HG03280 (cell line): ENCODE measurements around the gene PTPRU.

Experiments used
- ATAC-seq: cut with Tn5 transposase; IDR thresholded peaks from one replicate; pipeline ENCODE4 v1.9.1; 2021; ENCODE audit warnings: mild to moderate bottlenecking, moderate library complexity; ENCODE audit not compliant: unreplicated experiment

PTPRU gene

DNA sequence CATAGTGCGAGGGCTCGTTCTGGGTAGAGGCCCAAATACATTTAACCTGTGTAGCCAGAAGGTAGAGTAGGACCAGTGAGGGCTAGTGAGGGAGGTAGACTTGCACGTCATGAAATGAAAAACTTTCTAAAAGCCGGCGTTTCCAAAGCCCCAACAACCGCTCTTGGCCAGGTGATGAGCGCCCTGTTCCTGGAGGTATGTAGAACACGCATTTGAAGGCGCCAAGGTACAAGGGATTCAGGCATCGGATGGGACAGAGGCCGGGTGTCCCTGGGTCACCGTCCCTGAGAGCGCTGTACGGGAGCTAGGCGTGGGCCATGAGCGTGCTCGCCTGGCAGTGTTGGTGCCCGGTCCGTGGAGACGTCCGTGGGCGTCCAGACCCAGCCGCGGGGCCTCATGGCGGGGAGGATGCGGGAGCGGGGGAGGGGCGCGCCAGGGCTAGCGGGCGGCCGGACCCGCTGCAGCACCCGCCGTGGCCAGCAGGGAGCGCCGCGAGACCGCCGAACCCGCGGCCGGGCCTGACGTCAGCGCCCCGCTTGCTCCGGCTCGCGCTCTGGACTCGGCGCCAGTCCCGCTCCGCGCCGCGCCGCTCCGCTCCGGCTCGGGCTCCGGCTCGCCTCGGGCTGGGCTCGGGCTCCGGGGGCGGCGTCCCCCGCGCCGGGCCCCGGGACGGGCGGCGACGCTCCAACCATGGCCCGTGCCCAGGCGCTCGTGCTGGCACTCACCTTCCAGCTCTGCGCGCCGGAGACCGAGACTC lies at the start of gene PTPRU:
Gene PTPRU (plus strand): TSS at position 568 of the 757 bp plus-strand sequence. CDS start 123 bp downstream, at position 691.
- ATAC-seq, result peak; percentile 83

DNA sequence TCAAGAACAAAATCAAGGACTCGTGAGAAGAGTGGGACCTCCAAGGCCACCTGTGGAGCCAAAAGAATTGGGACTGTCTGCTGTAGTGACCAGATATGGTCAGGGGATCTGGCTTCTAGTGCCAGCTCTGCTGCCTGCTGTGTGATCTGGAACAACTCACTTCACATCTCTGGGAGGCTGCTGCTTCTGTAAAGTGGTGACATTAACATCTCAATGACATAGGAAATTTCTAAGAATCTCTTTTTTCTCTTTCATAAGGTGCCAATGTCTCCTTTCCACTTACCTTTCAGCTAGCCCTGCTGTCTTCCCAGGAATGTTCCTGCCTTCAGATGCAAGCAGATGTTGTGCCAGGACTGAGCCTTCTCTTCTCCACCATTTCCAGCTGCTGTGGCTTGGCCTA lies 49.6 kb upstream of the PTPRU start:
- no peak for ATAC-seq

DNA sequence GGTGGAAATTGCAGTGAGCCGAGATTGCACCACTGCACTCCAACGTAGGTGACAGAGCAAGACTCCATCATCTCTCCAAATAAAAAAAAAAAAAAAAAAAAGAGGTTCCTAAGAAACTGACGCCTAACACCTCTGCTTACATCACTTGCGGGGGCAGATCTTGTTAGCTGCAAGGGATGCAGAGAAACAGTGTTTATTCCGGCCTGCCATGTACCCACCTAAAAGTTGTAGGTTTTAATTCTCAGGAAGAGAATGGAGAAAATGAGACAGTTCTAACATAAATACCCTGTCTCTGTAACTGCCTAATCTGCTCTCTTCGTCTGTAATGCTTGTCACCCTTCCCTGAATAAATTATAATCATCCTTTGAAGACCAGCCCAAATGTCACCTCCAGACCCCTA lies 45.6 kb upstream of the PTPRU start:
- ATAC-seq, result no peak

DNA sequence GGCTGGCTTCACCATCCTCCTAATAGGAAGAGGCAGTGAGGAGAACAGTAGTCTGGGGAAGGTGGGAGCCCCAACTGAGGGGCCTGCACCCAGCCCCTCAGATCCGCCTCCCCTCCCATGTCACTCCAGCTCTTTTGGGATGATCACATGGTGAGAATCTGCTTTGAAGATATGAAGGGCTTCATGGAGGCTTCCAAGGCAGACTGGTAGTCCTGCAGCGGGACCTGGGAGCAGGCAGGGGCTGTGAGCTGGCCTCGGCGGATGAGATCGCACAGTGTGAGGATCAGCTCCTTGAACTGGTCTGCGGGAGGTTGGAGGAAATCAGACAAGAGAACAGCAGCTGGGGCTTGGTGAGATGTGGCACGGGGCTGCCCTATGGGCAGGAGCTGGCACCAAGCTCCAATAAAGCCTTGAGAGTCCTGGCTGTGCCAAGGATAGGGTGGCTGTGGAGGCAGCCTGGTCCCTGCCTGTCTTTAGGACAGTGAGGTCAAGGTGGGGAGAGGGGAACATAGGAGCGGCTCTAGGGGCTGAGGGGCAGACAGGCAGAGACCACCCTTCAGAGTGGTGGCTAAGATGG lies 42.4 kb upstream of the PTPRU start:
- ATAC-seq, result no peak

DNA sequence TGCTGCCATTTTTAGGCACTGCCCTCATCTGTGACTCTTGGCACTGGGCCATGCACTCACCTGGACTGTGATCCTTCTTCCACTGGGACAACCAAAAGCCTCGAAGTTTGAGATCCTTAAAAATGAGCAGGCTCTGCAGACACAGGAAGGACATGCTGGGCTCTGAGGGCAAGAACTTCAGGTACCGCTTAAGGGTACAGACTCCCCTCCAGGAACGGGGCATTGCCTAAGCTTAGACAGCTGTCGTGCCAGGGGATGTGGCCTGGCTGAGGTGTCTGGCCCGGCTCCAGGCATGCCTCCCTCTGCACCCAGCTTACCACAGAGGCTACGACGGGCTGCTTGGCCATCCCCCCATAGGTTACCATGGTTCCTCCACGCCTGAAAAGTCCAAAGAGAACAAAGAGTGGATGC lies 40.4 kb upstream of the PTPRU start:
- no peak for ATAC-seq

DNA sequence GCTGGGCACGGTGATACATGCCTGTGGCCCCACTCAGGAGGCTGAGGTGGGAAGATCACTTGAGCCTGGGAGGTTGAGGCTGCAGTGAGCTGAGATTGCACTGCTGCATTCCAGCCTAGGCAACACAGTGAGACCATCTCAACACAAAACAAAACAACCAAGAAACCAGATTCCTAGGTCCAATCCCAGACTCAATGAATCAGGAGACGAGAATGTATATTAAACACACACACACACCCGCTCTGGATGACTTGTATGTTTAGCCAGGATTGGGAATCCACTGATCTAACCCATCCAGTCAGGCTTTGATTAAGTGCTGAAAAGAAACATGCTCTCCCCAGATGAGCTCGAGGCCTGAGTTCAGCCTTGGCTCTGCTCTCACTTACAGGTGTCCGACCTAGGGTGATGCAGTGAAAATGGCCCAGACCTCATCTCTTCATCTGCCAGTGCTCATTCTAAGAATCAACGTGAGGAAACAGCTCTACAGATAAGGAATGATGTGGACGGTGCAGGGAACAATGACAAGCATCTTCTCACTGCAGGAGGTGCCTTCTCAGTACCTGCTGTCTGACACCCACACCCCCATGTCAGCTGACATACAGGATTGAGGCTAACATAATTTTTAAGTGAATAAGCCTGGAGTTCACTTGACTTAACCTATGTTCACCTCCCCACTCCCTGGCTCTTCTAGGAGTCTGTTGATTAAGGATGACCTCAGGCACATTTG lies 39.3 kb upstream of the PTPRU start:
- ATAC-seq, result no peak

DNA sequence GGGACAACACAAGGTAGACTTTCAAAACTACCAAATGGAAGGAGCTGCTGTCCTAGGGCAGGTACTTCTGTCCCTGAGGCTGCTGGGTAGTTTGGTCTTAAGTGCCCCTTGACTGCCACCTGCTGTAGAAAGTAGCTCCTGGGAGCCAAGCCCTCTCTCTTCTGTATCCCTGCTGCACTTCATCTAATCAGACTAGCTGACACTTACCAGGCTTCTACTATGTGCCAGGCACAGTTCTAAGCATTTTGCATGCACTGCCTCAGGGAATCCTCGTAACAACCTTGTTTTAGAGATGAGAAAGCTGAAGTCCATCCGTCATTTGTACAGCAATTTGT lies 38.8 kb upstream of the PTPRU start:
- no peak for ATAC-seq

DNA sequence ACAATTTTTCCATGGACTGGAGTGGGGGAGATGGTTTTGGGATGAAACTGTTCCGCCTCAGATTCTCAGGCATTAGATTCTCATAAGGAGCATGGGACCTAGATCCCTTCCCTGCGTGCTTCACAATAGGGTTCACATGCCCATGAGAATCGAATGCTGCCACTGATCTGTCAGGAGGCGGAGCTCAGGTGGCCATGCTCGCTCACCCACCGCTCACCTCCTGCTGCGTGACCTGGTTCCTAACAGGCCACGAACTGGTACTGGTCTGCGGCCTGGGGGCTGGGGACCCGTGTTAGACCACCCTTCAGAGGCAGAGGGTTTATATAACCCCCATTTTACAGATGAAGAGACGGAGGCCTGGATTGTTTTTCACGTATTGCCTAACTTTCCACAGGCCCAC lies 38.3 kb upstream of the PTPRU start:
- ATAC-seq, result no peak

DNA sequence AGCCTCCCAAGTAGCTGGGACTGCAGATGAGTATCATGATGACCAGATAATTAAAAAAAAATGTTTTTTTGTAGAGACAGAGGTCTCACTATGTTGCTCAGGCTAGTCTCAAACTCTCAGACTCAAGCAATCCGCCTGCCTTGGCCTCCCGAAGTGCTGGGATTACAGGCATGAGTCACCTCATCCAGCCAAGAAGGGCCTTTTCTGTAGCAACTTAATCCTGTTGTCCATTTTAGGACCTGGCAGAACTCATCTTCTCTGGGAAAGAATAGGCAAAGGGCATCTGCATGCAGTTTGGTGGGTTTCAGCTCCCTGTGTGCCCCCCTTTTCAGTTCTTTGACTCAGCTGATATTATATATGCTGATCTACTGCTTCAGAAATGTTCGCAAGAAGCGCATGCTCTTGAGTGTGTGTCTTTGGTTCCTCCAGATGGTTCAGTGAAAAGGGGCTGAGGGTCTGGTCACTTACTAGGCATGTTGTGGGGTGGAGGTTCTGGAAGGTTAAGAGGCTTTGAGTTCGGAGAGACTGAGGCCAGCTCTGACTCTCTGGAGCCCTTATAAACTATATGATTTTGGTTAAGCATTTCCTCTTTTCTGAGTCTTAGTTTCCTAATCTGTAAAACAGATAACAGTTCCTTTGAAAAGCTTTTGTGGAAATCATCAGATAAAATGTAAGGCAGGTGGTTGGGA lies 35.3 kb upstream of the PTPRU start:
- ATAC-seq, result no peak

DNA sequence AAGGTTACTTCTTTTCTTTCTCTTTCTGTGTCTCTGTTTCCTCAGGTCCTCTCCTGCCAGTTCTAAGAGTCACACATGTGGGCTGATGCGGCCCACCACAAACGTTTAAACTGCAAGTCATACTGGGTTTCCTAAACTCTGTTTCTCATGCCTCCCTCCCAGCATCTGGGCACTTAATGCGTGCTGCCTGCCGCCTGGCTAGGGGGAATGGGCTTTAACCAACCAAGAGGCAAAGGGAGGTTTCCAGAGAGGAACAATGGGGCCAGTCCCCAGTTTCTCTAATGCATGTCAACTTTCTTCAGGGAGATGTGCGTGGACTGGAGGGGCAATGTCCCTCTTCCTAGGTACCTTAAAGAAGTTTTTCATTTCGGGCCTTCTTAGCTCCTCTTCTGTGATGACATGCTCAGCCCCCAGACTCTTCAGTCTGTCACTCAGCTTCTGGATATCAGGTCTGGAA lies 34.7 kb upstream of the PTPRU start:
- ATAC-seq, result no peak

DNA sequence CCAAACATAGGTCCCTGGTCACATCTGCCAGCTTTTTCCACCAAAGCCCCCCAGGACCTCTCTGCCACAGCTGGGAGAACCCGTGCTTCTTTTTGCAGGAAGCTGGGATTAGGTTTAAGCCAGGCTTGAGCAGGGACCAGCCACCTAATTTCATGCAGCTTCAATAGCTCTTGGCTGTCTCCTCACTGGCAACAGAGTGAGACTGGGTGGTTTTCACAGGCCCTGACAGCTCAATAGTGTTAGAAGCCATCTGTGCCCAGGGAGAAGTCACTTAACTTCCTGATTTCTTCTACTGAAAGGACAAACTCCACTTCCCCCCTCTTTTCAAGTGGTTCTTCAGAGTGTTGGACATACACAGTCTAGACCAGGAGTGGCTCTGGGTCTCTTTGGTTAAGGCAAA lies 34.3 kb upstream of the PTPRU start:
- no peak for ATAC-seq

DNA sequence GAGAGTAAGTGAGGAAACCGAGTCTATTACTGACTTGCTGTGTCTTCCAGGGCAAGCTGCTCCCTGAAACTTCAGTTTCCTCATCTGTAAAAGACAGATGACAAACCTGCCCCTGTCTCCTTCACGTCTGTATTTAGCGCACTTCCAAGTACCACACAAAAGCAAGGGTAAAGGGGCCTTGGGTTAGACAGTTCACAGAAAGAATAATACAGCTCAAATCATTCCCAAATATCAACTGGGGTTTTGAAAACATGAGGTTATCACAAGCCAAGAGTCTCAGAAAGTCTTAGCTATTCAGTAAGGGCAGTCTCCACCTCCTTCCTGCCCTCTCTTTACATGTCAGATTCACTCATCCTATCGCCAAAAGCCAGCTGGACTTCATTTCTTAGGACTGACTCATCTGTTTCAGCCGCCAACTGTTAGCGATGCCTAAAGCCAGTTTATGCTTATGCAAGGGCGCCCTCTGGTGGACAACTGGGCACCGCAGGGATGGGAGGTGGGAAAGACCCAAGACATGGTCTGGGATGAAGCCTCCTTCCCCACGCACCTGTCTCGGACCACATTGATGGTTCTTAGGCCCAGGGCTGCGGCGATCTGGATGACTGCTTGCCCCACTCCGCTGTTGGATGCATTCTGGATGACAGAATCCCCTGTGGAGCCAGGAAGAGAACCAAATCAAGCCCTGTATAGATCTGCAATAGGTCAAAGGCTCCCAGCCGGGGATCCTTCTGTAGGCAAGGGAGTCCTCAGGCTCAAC lies 33.6 kb upstream of the PTPRU start:
- ATAC-seq, result peak; percentile 73

DNA sequence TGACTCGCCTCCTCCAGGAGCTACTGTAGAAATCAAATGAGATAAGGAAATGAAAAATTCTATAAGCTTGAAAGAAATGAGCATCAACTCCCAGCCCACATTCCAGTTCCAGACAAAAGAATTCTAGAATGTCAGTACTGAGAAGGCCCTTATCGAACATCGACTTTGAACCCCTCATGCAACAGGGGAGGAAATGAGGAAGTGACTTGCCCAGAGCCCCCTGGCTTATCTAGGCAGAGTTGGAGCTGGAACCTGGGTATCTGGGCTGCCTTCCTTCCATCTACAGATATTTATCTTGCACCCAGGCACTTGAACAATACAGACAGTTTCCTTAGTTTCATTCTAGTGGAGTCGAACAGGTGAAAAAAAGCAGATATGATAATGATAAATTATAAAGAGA lies 27.9 kb upstream of the PTPRU start:
- no peak for ATAC-seq

DNA sequence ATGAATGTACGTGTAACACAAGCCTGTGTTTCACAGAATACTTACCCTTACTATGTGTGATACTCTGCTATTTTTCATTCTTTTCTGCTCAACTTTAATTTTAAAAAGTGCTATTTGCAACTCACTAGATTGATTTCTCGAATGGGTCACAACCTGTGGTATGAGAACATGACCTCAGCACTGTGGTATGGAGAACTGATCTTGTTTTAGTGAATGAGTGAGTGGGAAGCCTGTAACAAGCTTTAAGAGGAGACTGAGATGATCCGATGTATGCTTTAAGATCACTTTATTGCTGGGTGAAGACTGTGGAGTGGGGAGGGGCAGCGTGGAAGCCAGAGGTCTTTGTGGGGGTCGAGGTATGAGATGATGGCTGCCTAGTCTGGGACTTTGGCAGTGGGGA lies 27.1 kb upstream of the PTPRU start:
- no peak for ATAC-seq

DNA sequence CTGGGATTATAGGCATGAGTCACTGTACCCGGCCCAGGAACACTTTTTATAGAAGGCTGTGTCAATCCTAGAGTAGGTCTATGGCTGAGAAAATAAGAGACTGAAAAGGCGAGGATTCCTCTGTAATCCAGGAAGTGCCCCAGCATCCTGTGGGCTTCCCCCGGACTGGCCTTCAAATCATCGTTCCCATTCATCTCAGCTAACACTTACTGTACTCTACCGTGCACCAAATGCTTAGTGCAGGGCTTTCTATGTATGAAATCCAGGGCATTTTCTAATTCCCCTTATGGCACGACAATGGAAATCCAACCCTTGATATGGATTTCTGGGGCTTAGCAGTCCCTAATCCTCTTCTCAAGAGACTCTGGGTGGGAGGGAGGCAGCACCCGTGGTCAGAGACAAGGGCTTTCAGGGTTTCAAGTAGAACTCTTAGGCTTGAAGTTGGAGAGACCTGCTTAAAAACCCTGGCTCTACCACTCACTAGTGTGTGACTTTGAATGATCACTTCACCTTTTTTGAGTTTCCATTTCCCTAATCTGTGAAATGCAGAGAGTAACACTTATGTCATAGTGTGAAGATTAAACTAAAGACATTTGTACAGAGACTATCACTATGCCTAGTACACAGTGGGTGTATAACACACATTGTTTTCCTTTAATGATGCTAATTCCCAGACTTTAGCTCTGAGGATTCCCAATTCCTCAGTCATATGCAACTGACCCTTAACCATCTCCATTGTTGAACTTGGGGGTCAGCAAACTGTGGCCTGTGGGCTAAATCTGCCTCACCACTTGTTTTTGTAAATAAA lies 25.8 kb upstream of the PTPRU start:
- no peak for ATAC-seq

DNA sequence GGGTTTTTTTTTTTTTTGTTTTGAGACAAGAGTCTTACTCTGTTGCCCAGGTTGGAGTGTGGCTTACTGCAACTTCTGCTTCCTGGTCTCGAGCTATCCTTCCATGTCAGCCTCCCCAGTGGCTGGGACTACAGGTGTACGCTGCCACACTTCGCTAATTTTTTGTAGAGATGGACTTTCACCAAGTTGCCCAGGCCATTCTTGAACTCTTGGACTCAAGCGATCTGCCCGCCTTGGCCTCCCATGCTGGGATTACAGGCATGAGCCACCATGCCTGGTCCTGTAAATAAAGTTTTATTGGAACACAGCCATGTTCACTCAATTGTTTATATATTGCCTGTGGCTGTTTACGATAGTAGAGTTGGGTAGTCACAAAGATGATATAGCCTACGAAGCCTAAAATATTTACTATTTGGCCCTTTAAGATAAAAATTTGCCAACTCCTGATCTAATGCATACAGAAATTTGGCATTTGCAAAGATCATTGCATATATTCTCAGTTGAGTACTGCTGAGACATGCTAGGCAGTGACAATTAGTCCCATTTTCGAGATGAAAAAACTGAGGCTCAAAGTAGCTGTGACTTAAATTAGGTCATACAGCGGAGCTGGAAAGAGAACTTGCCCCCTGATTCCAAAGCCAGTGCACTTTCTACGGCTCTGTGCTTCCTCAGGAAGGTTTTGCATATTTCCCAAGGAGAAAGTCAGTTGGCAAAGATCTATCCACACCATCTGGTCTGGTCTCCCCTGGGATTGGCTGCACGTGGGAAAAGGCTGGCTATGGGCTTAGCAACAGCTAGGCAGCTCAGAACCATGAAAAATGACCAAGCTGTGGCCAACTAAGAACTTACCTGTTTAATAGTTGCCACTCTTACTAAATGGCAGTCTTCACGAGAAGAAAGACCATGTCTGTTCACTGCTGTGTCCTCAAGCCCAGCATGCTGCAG lies 25.0 kb upstream of the PTPRU start:
- no peak for ATAC-seq

DNA sequence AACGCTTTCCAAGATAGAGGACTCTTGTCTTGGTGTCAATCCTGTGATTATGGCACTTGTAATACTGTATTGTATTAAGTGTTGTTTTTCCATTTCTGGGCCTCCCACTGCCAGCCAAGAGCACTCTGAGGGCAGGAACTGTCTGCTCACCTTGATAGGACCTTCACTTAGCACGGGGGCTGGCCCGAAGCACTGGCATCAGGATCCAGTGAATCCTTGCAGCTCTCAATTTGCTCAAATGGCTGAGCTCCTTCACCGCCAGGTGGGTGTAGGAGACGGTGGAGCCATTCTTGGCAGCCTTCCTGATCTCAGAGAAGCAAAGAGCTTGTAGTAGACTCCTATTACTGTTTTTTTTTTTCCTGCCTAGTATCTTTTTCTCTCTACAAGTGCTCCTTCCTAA lies 23.3 kb upstream of the PTPRU start:
- ATAC-seq, result no peak

DNA sequence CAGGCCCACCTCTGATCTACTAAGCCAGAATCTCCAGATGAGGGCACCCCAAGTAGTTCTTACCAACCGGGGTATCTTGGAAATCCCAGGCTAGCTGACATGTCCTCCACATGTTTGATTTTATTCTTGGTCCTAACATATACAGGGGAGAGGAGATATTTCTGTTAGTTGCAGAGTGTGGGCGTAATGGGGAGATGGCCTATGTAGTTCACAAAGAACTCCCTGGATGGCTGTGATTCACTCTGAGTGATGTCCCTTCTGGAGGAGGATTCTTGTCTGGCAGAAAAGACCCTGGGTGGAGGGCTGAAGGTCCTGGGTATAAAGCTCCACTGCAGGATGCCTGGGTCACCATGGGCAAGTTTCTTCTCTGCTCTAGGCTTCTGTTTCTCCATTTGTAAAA lies 18.7 kb upstream of the PTPRU start:
- no peak for ATAC-seq

DNA sequence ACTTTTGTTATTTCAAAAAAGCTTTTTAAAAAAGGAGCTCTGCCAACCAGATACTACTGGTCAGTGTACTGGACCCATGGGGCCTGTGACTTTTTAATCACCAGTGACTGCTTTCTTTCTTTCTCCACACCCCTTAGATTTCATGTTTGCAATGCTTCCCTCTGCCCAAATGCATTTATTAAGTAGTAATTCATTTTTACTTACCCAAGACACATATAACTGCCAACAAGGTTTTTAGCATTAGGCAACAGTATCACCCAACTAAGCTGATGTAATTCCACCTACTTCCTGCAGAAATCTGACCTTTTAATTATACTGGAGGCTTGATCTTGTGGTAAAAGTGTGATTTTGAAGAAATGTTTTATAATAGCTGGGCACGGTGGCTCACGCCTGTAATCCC lies 18.1 kb upstream of the PTPRU start:
- no peak for ATAC-seq
